ENCODE data around the gene ST6GALNAC3.
A peak's percentile ranks its signal among the peaks of the same experiment; 100 is the strongest.

The ST6GALNAC3 gene

DNA sequence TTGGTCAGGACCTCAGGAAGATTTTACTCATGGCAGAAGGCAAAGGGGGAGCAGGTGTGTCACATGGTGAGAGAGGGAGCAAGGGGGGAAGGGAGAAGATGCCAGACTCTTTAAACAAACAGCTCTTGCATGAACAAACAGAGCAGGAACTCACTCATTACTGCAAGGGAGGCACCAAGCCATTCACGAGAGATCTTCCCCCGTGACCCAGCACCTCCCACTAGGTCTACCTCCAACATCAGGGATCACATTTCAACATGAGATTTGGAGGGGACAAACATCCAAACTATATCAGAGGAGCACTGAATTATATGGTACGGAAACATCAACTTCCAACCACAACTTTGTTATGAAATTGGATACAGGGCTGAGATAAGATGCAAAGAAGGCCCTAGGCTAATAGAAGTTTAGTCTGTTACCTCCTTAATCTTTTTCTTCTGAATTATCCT, 164.9 kb downstream of the ST6GALNAC3 start (continued):
- TF ChIP-seq ZNF23 (tag by site-specific recombination; IDR thresholded peaks at IDR 0.05; ENCODE audit: borderline replicate concordance) (no peak), ZNF174 (tag by site-specific recombination; IDR thresholded peaks at IDR 0.05) (no peak), ZNF843 (tag by site-specific recombination; IDR thresholded peaks at IDR 0.05) (peak; percentile 87), ZNF169 (tag by site-specific recombination; IDR thresholded peaks at IDR 0.05) (no peak), ZNF341 (tag by site-specific recombination; IDR thresholded peaks at IDR 0.05; ENCODE audit: low read depth) (peak; percentile 62), OSR2 (tag by site-specific recombination; IDR thresholded peaks at IDR 0.05) (0 out of 2 replicates have a peak, but pooled peaks have one; percentile 48), ZNF561 (tag by site-specific recombination; IDR thresholded peaks at IDR 0.05; ENCODE audit: borderline replicate concordance) (0 out of 2 replicates have a peak, but pooled peaks have one; percentile 33), ZBTB44 (tag by site-specific recombination; IDR thresholded peaks at IDR 0.05) (peak; percentile 50; the same call in 1 of the 2 replicates), REST (tag by site-specific recombination; IDR thresholded peaks at IDR 0.05) (no peak), ZNF785 (tag by site-specific recombination; IDR thresholded peaks at IDR 0.05) (no peak), ZNF660 (tag by site-specific recombination; IDR thresholded peaks at IDR 0.05) (no peak), ZNF121 (tag by site-specific recombination; IDR thresholded peaks at IDR 0.05) (no peak), ZBTB8A (tag by site-specific recombination; IDR thresholded peaks at IDR 0.05) (0 out of 2 replicates have a peak, but pooled peaks have one; percentile 17), ZBTB48 (tag by site-specific recombination; IDR thresholded peaks at IDR 0.05) (peak; percentile 61), ZNF571 (tag by site-specific recombination; IDR thresholded peaks at IDR 0.05) (no peak), SP7 (tag by site-specific recombination; IDR thresholded peaks at IDR 0.05) (peak; percentile 98), ZNF701 (tag by site-specific recombination; IDR thresholded peaks at IDR 0.05) (peak; percentile 78; the same call in 1 of the 2 replicates), ZNF600 (tag by site-specific recombination; IDR thresholded peaks at IDR 0.05) (0 out of 2 replicates have a peak, but pooled peaks have one; percentile 23), ZNF266 (tag by site-specific recombination; IDR thresholded peaks at IDR 0.05; ENCODE audit: low read depth) (no peak), ZNF76 (tag by site-specific recombination; IDR thresholded peaks at IDR 0.05; ENCODE audit: borderline replicate concordance, low read depth) (no peak), SP2 (tag by site-specific recombination; IDR thresholded peaks at IDR 0.05) (no peak), ZNF24 (tag by site-specific recombination; IDR thresholded peaks at IDR 0.05) (peak; percentile 63), MEIS1 (CRISPR knock-in tag; IDR thresholded peaks at IDR 0.05; ENCODE audit: borderline replicate concordance) (no peak), ZNF629 (tag by site-specific recombination; IDR thresholded peaks at IDR 0.05) (no peak), ZNF239 (tag by site-specific recombination; IDR thresholded peaks at IDR 0.05) (no peak)
- TF ChIP-seq, protein P1, sequence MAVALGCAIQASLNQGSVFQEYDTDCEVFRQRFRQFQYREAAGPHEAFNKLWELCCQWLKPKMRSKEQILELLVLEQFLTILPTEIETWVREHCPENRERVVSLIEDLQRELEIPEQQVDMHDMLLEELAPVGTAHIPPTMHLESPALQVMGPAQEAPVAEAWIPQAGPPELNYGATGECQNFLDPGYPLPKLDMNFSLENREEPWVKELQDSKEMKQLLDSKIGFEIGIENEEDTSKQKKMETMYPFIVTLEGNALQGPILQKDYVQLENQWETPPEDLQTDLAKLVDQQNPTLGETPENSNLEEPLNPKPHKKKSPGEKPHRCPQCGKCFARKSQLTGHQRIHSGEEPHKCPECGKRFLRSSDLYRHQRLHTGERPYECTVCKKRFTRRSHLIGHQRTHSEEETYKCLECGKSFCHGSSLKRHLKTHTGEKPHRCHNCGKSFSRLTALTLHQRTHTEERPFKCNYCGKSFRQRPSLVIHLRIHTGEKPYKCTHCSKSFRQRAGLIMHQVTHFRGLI (tag by site-specific recombination; IDR thresholded peaks at IDR 0.05) = no peak
- TF ChIP-seq, protein P2, sequence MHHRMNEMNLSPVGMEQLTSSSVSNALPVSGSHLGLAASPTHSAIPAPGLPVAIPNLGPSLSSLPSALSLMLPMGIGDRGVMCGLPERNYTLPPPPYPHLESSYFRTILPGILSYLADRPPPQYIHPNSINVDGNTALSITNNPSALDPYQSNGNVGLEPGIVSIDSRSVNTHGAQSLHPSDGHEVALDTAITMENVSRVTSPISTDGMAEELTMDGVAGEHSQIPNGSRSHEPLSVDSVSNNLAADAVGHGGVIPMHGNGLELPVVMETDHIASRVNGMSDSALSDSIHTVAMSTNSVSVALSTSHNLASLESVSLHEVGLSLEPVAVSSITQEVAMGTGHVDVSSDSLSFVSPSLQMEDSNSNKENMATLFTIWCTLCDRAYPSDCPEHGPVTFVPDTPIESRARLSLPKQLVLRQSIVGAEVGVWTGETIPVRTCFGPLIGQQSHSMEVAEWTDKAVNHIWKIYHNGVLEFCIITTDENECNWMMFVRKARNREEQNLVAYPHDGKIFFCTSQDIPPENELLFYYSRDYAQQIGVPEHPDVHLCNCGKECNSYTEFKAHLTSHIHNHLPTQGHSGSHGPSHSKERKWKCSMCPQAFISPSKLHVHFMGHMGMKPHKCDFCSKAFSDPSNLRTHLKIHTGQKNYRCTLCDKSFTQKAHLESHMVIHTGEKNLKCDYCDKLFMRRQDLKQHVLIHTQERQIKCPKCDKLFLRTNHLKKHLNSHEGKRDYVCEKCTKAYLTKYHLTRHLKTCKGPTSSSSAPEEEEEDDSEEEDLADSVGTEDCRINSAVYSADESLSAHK (tag by site-specific recombination; IDR thresholded peaks at IDR 0.05) = peak; percentile 53
- TF ChIP-seq, protein P3, sequence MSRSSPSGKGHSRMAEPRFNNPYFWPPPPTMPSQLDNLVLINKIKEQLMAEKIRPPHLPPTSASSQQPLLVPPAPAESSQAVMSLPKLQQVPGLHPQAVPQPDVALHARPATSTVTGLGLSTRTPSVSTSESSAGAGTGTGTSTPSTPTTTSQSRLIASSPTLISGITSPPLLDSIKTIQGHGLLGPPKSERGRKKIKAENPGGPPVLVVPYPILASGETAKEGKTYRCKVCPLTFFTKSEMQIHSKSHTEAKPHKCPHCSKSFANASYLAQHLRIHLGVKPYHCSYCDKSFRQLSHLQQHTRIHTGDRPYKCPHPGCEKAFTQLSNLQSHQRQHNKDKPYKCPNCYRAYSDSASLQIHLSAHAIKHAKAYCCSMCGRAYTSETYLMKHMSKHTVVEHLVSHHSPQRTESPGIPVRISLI (tag by site-specific recombination; IDR thresholded peaks at IDR 0.05) = no peak
- TF ChIP-seq, protein P4, sequence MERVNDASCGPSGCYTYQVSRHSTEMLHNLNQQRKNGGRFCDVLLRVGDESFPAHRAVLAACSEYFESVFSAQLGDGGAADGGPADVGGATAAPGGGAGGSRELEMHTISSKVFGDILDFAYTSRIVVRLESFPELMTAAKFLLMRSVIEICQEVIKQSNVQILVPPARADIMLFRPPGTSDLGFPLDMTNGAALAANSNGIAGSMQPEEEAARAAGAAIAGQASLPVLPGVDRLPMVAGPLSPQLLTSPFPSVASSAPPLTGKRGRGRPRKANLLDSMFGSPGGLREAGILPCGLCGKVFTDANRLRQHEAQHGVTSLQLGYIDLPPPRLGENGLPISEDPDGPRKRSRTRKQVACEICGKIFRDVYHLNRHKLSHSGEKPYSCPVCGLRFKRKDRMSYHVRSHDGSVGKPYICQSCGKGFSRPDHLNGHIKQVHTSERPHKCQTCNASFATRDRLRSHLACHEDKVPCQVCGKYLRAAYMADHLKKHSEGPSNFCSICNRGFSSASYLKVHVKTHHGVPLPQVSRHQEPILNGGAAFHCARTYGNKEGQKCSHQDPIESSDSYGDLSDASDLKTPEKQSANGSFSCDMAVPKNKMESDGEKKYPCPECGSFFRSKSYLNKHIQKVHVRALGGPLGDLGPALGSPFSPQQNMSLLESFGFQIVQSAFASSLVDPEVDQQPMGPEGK (tag by site-specific recombination; IDR thresholded peaks at IDR 0.05) = 0 out of 2 replicates have a peak, but pooled peaks have one; percentile 20

Measured in HEK293 (cell line).